ENCODE results near the gene NAT9. TPM values are rescaled to one million over a fixed set of nuclear protein-coding genes. Genes with fewer than 3 reads are reported as not detected.

NAT9 gene
- total and polyA plus RNA-seq, 2 experiments from 2014 or later, result 29.2 to 34.8 TPM

GRCh38 chr17:74815067-74815466 is 38.9 kb upstream of the NAT9 start:
- no peaks in the 10 kb centered on the region for H3K9me3 ChIP-seq (ENCODE audit: low read depth)
- no peak overlapping the region for H3K4me3 ChIP-seq
- H3K27me3 ChIP-seq, result no peaks in the 10 kb centered on the region
- no peak overlapping the region for H2AFZ ChIP-seq
- H3K27ac ChIP-seq, result no peak overlapping the region
- TF ChIP-seq CTCF (IDR thresholded peaks at IDR 0.05; ENCODE audit: poor library complexity), result no peak
- TF ChIP-seq EZH2phosphoT487 (IDR thresholded peaks at IDR 0.05; ENCODE audit: low read depth, severe bottlenecking, unreplicated experiment), result no peak
- H4K20me1 ChIP-seq (ENCODE audit: insufficient read depth, poor library complexity, severe bottlenecking), result no peaks in the 10 kb centered on the region
- no peaks in the 10 kb centered on the region for H3K36me3 ChIP-seq (replicated peaks; ENCODE audit: insufficient read depth, low read depth)
- H3K4me2 ChIP-seq, result no peak overlapping the region
- no peak for DNase-seq (ENCODE audit: low spot score)
- 95% methylated on average over 7 of the region's 7 CpGs for WGBS (ENCODE audit: low lambda C conversion rate, missing lambda C conversion rate)
- no peaks in the 10 kb centered on the region for H3K79me2 ChIP-seq
- H3K4me1 ChIP-seq (ENCODE audit: insufficient read depth), result no peaks in the 10 kb centered on the region
- no peaks in the 10 kb centered on the region for H3K9me2 ChIP-seq (replicated peaks; ENCODE audit: insufficient read depth)

GRCh38 chr17:74814453-74814852 is 38.3 kb upstream of the NAT9 start:
- H3K9me2 ChIP-seq (replicated peaks; ENCODE audit: insufficient read depth), result no peaks in the 10 kb centered on the region
- no peak overlapping the region for H3K27ac ChIP-seq
- H3K79me2 ChIP-seq, result no peaks in the 10 kb centered on the region
- TF ChIP-seq CTCF (IDR thresholded peaks at IDR 0.05; ENCODE audit: poor library complexity) (no peak), EZH2 (IDR thresholded peaks at IDR 0.05; ENCODE audit: borderline replicate concordance) (no peak), EZH2phosphoT487 (IDR thresholded peaks at IDR 0.05; ENCODE audit: low read depth, severe bottlenecking, unreplicated experiment) (no peak)
- whole genome bisulfite sequencing (ENCODE audit: low lambda C conversion rate, missing lambda C conversion rate), result 93% methylated on average over 5 of the region's 5 CpGs
- H4K20me1 ChIP-seq (ENCODE audit: insufficient read depth, poor library complexity, severe bottlenecking), result no peaks in the 10 kb centered on the region
- no peaks in the 10 kb centered on the region for H3K4me1 ChIP-seq (ENCODE audit: insufficient read depth)
- no peaks in the 10 kb centered on the region for H3K27me3 ChIP-seq
- no peak overlapping the region for H3K4me3 ChIP-seq
- no peaks in the 10 kb centered on the region for H3K9me3 ChIP-seq (ENCODE audit: low read depth)
- no peak overlapping the region for H3K4me2 ChIP-seq
- no peaks in the 10 kb centered on the region for H3K36me3 ChIP-seq (replicated peaks; ENCODE audit: insufficient read depth, low read depth)
- DNase-seq (ENCODE audit: low spot score), result no peak
- no peak overlapping the region for H2AFZ ChIP-seq

GRCh38 chr17:74812109-74813009 is 36.2 kb upstream of the NAT9 start:
- Histone ChIP-seq H3K36me3 (replicated peaks; ENCODE audit: insufficient read depth, low read depth) (no peaks in the 10 kb centered on the region), H3K4me1 (ENCODE audit: insufficient read depth) (no peaks in the 10 kb centered on the region), H3K9me3 (ENCODE audit: low read depth) (no peaks in the 10 kb centered on the region), H3K9me2 (replicated peaks; ENCODE audit: insufficient read depth) (no peaks in the 10 kb centered on the region), H2AFZ (no peak overlapping the region), H4K20me1 (ENCODE audit: insufficient read depth, poor library complexity, severe bottlenecking) (no peaks in the 10 kb centered on the region), H3K27ac (no peak overlapping the region), H3K79me2 (no peaks in the 10 kb centered on the region), H3K4me2 (no peak overlapping the region), H3K27me3 (no peaks in the 10 kb centered on the region), H3K4me3 (no peak overlapping the region)
- DNase-seq (ENCODE audit: low spot score), result no peak
- 58% methylated on average over 23 of the region's 23 CpGs for WGBS (ENCODE audit: low lambda C conversion rate, missing lambda C conversion rate)
- TF ChIP-seq EZH2 (IDR thresholded peaks at IDR 0.05; ENCODE audit: borderline replicate concordance), result no peak
- no peak for TF ChIP-seq EZH2phosphoT487 (IDR thresholded peaks at IDR 0.05; ENCODE audit: low read depth, severe bottlenecking, unreplicated experiment)
- no peak for TF ChIP-seq CTCF (IDR thresholded peaks at IDR 0.05; ENCODE audit: poor library complexity)
